ENCODE measurements around the gene KRT36. TPM values are rescaled to one million over a fixed set of nuclear protein-coding genes. Genes with fewer than 3 reads are reported as not detected.

Gene KRT36
- total RNA-seq, 2 donors from 2014 or later, result not detected

- Histone ChIP-seq H3K36me3 (ENCODE audit: control insufficient read depth, insufficient read depth, low read length) (no peaks in the 10 kb centered on the region), H3K9me3 (ENCODE audit: control insufficient read depth, low read length) (peaks cover 10% of the 10 kb centered on the region), H3K9ac (ENCODE audit: extremely low read depth, low read length, poor library complexity, severe bottlenecking) (no peak overlapping the region), H3K4me3 (ENCODE audit: low read length) (no peak overlapping the region), H3K27me3 (ENCODE audit: control insufficient read depth, insufficient read depth, low read length, poor library complexity, severe bottlenecking) (no peaks in the 10 kb centered on the region), H3K27ac (ENCODE audit: low read depth, low read length) (no peak overlapping the region), H3K4me1 (ENCODE audit: control insufficient read depth, insufficient read depth, low read length) (no peaks in the 10 kb centered on the region)
- Mint-ChIP-seq H3K36me3 (ENCODE audit: low read depth) (no peaks in the 10 kb centered on the region), H3K27ac (no peak overlapping the region), H3K4me1 (no peaks in the 10 kb centered on the region), H3K27me3 (ENCODE audit: insufficient read depth) (peaks cover 14% of the 10 kb centered on the region), H3K4me3 (no peak overlapping the region), H3K9me3 (peaks cover 12% of the 10 kb centered on the region)
- TF ChIP-seq, protein P1, sequence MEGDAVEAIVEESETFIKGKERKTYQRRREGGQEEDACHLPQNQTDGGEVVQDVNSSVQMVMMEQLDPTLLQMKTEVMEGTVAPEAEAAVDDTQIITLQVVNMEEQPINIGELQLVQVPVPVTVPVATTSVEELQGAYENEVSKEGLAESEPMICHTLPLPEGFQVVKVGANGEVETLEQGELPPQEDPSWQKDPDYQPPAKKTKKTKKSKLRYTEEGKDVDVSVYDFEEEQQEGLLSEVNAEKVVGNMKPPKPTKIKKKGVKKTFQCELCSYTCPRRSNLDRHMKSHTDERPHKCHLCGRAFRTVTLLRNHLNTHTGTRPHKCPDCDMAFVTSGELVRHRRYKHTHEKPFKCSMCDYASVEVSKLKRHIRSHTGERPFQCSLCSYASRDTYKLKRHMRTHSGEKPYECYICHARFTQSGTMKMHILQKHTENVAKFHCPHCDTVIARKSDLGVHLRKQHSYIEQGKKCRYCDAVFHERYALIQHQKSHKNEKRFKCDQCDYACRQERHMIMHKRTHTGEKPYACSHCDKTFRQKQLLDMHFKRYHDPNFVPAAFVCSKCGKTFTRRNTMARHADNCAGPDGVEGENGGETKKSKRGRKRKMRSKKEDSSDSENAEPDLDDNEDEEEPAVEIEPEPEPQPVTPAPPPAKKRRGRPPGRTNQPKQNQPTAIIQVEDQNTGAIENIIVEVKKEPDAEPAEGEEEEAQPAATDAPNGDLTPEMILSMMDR (conservative IDR thresholded peaks at IDR 0.05), result no peak
- WGBS, 2 experiments (ENCODE audit: insufficient coverage in 1 of 2, insufficient read length in 1 of 2), result 66% methylated on average over 2 of the region's 2 CpGs; no CpG with 5 or more reads in 1 of the 2 experiments
- DNase-seq, result no peak
Observed at GRCh38 chr17:41446806-41447205, 42.9 kb downstream of the KRT36 start.

- Mint-ChIP-seq H3K27ac (no peak overlapping the region), H3K4me3 (no peak overlapping the region), H3K27me3 (ENCODE audit: insufficient read depth) (peaks cover 13% of the 10 kb centered on the region), H3K4me1 (no peaks in the 10 kb centered on the region), H3K9me3 (no peaks in the 10 kb centered on the region), H3K36me3 (ENCODE audit: low read depth) (no peaks in the 10 kb centered on the region)
- Histone ChIP-seq H3K4me3 (ENCODE audit: low read length) (no peak overlapping the region), H3K36me3 (ENCODE audit: control insufficient read depth, insufficient read depth, low read length) (no peaks in the 10 kb centered on the region), H3K27me3 (ENCODE audit: control insufficient read depth, insufficient read depth, low read length, poor library complexity, severe bottlenecking) (no peaks in the 10 kb centered on the region), H3K9ac (ENCODE audit: extremely low read depth, low read length, poor library complexity, severe bottlenecking) (no peak overlapping the region), H3K9me3 (ENCODE audit: control insufficient read depth, low read length) (no peaks in the 10 kb centered on the region), H3K27ac (ENCODE audit: low read depth, low read length) (no peak overlapping the region), H3K4me1 (ENCODE audit: control insufficient read depth, insufficient read depth, low read length) (no peaks in the 10 kb centered on the region)
- TF ChIP-seq, protein P1 (conservative IDR thresholded peaks at IDR 0.05), result no peak
- DNase-seq, result no peak
- 76 to 80% methylated on average over 1 to 3 of the region's 3 CpGs for WGBS, 2 experiments (ENCODE audit: insufficient coverage in 1 of 2, insufficient read length in 1 of 2)
Observed at GRCh38 chr17:41444640-41445039, 45.1 kb downstream of the KRT36 start.

- Histone ChIP-seq H3K9me3 (ENCODE audit: control insufficient read depth, low read length) (no peaks in the 10 kb centered on the region), H3K36me3 (ENCODE audit: control insufficient read depth, insufficient read depth, low read length) (no peaks in the 10 kb centered on the region), H3K9ac (ENCODE audit: extremely low read depth, low read length, poor library complexity, severe bottlenecking) (no peak overlapping the region), H3K27ac (ENCODE audit: low read depth, low read length) (no peak overlapping the region), H3K4me1 (ENCODE audit: control insufficient read depth, insufficient read depth, low read length) (no peaks in the 10 kb centered on the region), H3K4me3 (ENCODE audit: low read length) (no peak overlapping the region), H3K27me3 (ENCODE audit: control insufficient read depth, insufficient read depth, low read length, poor library complexity, severe bottlenecking) (no peaks in the 10 kb centered on the region)
- WGBS, 2 experiments (ENCODE audit: insufficient coverage in 1 of 2, insufficient read length in 1 of 2), result 88 to 91% methylated on average over 1 of the region's 1 CpG
- no peaks in the 10 kb centered on the region for H3K4me1 Mint-ChIP-seq
- H3K4me3 Mint-ChIP-seq, result no peak overlapping the region
- H3K36me3 Mint-ChIP-seq (ENCODE audit: low read depth), result no peaks in the 10 kb centered on the region
- TF ChIP-seq, protein P1 (conservative IDR thresholded peaks at IDR 0.05), result no peak
- DNase-seq, result no peak
- H3K27me3 Mint-ChIP-seq (ENCODE audit: insufficient read depth), result peaks cover 12% of the 10 kb centered on the region
- no peak overlapping the region for H3K27ac Mint-ChIP-seq
- no peaks in the 10 kb centered on the region for H3K9me3 Mint-ChIP-seq
Observed at GRCh38 chr17:41444186-41444585, 45.5 kb downstream of the KRT36 start.

All from endodermal cell (in vitro differentiated cells).